Vagina (tissue), 2 donors: ENCODE results near the gene ARHGEF5.

ENCODE experiments used
- POLR2A ChIP-seq, 2 donors: fragments of 450-650 bp; IDR thresholded peaks; one replicate each; pipeline ENCODE4 v1.6.1; 2017; ENCODE audit warnings: antibody characterized with exemption in 2 of 2, mild to moderate bottlenecking in 2 of 2, moderate library complexity in 2 of 2
- POLR2AphosphoS5 ChIP-seq, 2 donors: sonication (generic); formaldehyde crosslinking; IDR thresholded peaks; one replicate each; pipeline ENCODE4 v1.9.0; 2017; ENCODE audit warnings: antibody characterized with exemption in 2 of 2, mild to moderate bottlenecking in 2 of 2, low read depth in 1 of 2; ENCODE audit not compliant: insufficient read depth in 1 of 2
- TF ChIP-seq, protein P1 (sequence below), 3 experiments: fragments of 450-650 bp in 2 of 3; fragments of 200-600 bp in 1 of 3; sonication (generic) in 1 of 3; IDR thresholded peaks; one replicate each; pipeline ENCODE4 v1.5.1; 2017 to 2019; ENCODE audit warnings: antibody characterized with exemption in 3 of 3, mild to moderate bottlenecking in 2 of 3, moderate library complexity in 2 of 3

DNA sequence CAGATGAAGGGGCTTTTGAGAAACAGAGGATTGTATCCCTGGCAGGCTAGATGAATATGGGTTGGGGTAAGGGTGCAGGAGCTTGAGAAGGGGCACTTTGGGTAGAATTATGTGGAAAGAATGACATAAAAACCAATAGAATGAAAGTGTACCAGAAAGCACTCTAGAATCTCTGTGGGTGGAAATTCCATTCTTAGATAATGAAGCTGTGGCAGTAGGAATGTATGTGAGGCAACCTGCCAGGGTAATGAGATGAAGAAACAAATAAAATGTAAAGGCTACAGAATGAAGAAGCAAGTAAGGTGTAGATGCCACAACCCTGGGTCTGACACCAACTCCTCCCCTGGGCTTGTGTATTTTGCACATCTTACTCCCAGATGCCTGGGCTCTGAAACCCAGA, 31.5 kb downstream of the ARHGEF5 start:
- TF ChIP-seq, protein P1, sequence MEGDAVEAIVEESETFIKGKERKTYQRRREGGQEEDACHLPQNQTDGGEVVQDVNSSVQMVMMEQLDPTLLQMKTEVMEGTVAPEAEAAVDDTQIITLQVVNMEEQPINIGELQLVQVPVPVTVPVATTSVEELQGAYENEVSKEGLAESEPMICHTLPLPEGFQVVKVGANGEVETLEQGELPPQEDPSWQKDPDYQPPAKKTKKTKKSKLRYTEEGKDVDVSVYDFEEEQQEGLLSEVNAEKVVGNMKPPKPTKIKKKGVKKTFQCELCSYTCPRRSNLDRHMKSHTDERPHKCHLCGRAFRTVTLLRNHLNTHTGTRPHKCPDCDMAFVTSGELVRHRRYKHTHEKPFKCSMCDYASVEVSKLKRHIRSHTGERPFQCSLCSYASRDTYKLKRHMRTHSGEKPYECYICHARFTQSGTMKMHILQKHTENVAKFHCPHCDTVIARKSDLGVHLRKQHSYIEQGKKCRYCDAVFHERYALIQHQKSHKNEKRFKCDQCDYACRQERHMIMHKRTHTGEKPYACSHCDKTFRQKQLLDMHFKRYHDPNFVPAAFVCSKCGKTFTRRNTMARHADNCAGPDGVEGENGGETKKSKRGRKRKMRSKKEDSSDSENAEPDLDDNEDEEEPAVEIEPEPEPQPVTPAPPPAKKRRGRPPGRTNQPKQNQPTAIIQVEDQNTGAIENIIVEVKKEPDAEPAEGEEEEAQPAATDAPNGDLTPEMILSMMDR (IDR thresholded peaks at IDR 0.05), result no peak
- TF ChIP-seq POLR2A (IDR thresholded peaks at IDR 0.05) (no peak), POLR2AphosphoS5 (IDR thresholded peaks at IDR 0.05; ENCODE audit: insufficient read depth in 1 of 2, low read depth in 1 of 2) (no peak)
